GM12874 (cell line): ENCODE measurements around the gene LHX6.

ENCODE experiments used
- CTCF ChIP-seq: IDR thresholded peaks from 2 replicates; pipeline ENCODE4 v1.5.1; 2011; ENCODE audit warnings: low read depth, mild to moderate bottlenecking, control low read depth, low read length, moderate library complexity; ENCODE audit not compliant: insufficient read depth

LHX6 gene

DNA sequence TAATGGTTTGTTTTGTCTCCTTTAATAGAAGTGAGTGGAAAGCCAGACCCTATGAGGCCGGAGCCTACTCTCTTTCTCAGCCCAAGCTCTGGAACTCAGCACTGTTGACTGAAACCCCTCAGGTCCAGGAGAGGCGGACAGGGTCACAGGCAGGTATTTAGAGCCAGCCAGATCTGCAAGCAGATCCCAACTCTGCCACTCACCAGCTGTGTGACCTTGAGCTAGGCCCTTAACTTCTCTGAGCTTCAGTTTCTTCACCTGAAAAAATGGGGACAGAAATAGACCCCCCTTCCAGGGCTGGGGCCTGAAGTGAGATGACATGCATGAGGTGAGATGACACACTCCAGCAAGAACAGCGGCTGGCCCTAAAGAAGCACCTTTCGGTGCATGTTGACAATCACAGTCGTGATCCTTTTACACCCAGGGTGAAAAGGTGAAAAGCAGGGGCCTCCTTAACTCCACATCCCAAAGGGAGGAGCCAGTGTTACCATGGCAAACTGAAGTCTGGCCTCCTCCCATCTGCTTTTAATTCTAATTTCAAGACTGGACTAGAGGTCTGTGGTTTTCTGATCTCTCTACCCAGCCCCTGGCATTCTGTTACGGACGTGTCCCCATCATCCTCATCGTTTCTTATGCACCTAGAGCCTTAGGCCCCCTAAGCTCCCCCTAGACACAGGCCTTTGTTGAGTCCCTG, 41.8 kb downstream of the LHX6 start:
- TF ChIP-seq CTCF = no peak

GRCh38 chr9:122186301-122186700, 42.5 kb downstream of the LHX6 start:
- TF ChIP-seq CTCF = no peak

- TF ChIP-seq CTCF = no peak
These were observed 44.2 kb downstream of the LHX6 start for GRCh38 chr9:122184551-122184950.

- TF ChIP-seq CTCF = no peak
These were observed 45.3 kb downstream of the LHX6 start for GRCh38 chr9:122183501-122183900.

GRCh38 chr9:122180633-122181032, 48.1 kb downstream of the LHX6 start:
- TF ChIP-seq CTCF = no peak

GRCh38 chr9:122179690-122180074, 49.1 kb downstream of the LHX6 start:
- no peak for TF ChIP-seq CTCF

- no peak for TF ChIP-seq CTCF
These were observed 49.6 kb downstream of the LHX6 start for GRCh38 chr9:122179054-122179689.
